ENCODE measurements around the gene NAV2.

Gene NAV2

GRCh38 chr11:19867064-19867463 is 154.4 kb downstream of the NAV2 start:
- DNase-seq (ENCODE audit: low spot score): no peak
- TF ChIP-seq CTCF (IDR thresholded peaks at IDR 0.05; ENCODE audit: extremely low read depth, insufficient read depth, missing control alignments): no peak
- in situ Hi-C loops (cut with MboI; ENCODE audit: low pct_unique_long_range_greater_than_20kb, low sequenced_read_pairs, unreplicated experiment): no loop called here

GRCh38 chr11:19868281-19868821 is 155.7 kb downstream of the NAV2 start:
- DNase-seq (ENCODE audit: low spot score): no peak
- in situ Hi-C loops (cut with MboI; ENCODE audit: low pct_unique_long_range_greater_than_20kb, low sequenced_read_pairs, unreplicated experiment): no loop called here

GRCh38 chr11:19868871-19869270 is 156.2 kb downstream of the NAV2 start:
- no peak for TF ChIP-seq CTCF (IDR thresholded peaks at IDR 0.05; ENCODE audit: extremely low read depth, insufficient read depth, missing control alignments)
- in situ Hi-C loops (cut with MboI; ENCODE audit: low pct_unique_long_range_greater_than_20kb, low sequenced_read_pairs, unreplicated experiment): no loop called here
- no peak for DNase-seq (ENCODE audit: low spot score)

More at GRCh38 chr11:19868281-19868821, 155.7 kb downstream of the NAV2 start:
- no peak for TF ChIP-seq CTCF (IDR thresholded peaks at IDR 0.05; ENCODE audit: extremely low read depth, insufficient read depth, missing control alignments)

- DNase-seq (ENCODE audit: low spot score): no peak
- TF ChIP-seq CTCF (IDR thresholded peaks at IDR 0.05; ENCODE audit: extremely low read depth, insufficient read depth, missing control alignments): no peak
- in situ Hi-C loops (cut with MboI; ENCODE audit: low pct_unique_long_range_greater_than_20kb, low sequenced_read_pairs, unreplicated experiment): no loop called here
Measured at GRCh38 chr11:19869466-19869865, 156.8 kb downstream of the NAV2 start.

- no peak for DNase-seq (ENCODE audit: low spot score)
- in situ Hi-C loops (cut with MboI; ENCODE audit: low pct_unique_long_range_greater_than_20kb, low sequenced_read_pairs, unreplicated experiment): no loop called here
- TF ChIP-seq CTCF (IDR thresholded peaks at IDR 0.05; ENCODE audit: extremely low read depth, insufficient read depth, missing control alignments): no peak
Measured at GRCh38 chr11:19869946-19870589, 157.4 kb downstream of the NAV2 start.

- no peak for TF ChIP-seq CTCF (IDR thresholded peaks at IDR 0.05; ENCODE audit: extremely low read depth, insufficient read depth, missing control alignments)
- DNase-seq (ENCODE audit: low spot score): no peak
- in situ Hi-C loops (cut with MboI; ENCODE audit: low pct_unique_long_range_greater_than_20kb, low sequenced_read_pairs, unreplicated experiment): no loop called here
Measured at GRCh38 chr11:19871531-19871930, 158.9 kb downstream of the NAV2 start.

Data from GM13977 (cell line).